Osteoblast (primary cell): ENCODE data around the gene MTHFD1L. TPM values are rescaled to one million over a fixed set of nuclear protein-coding genes. Genes with fewer than 3 reads are reported as not detected.

ENCODE experiments used
- DNase-seq: peaks from one replicate; pipeline ENCODE4 v3.0.0; 2011; ENCODE audit warnings: low spot score, mixed read lengths; ENCODE audit not compliant: insufficient read length; ENCODE audit errors: missing footprints
- H2AFZ ChIP-seq: 2 replicates; pipeline ENCODE4 v1.6.0; 2011; ENCODE audit warnings: mild to moderate bottlenecking, low read length
- H3K27ac ChIP-seq: 2 replicates; pipeline ENCODE4 v1.5.1; 2011; ENCODE audit warnings: mild to moderate bottlenecking, low read depth, low read length, moderate library complexity
- H3K27me3 ChIP-seq: 2 replicates; pipeline ENCODE4 v1.6.0; 2012; ENCODE audit warnings: mild to moderate bottlenecking, control low read depth, inconsistent platforms, low read length, moderate library complexity; ENCODE audit not compliant: insufficient read depth
- H3K36me3 ChIP-seq: 2 replicates; pipeline ENCODE4 v1.5.1; 2011; ENCODE audit warnings: mild to moderate bottlenecking, low read length, control low read depth, moderate library complexity; ENCODE audit not compliant: insufficient read depth
- H3K4me1 ChIP-seq: 2 replicates; pipeline ENCODE4 v1.5.1; 2011; ENCODE audit warnings: mild to moderate bottlenecking, low read length, control low read depth, moderate library complexity; ENCODE audit not compliant: insufficient read depth
- H3K4me2 ChIP-seq: 2 replicates; pipeline ENCODE4 v1.6.0; 2011; ENCODE audit warnings: mild to moderate bottlenecking, low read length; ENCODE audit not compliant: insufficient read depth
- H3K4me3 ChIP-seq: fragments of 200-600 bp; sonication (generic); 3 replicates; pipeline ENCODE4 v1.5.1; 2012; ENCODE audit warnings: mild to moderate bottlenecking, low read length, inconsistent platforms; ENCODE audit not compliant: insufficient read depth
- H3K79me2 ChIP-seq: 2 replicates; pipeline ENCODE4 v1.6.0; 2012; ENCODE audit warnings: mild to moderate bottlenecking, low read length, control low read depth, inconsistent platforms; ENCODE audit not compliant: insufficient read depth
- H3K9me3 ChIP-seq: 2 replicates; pipeline ENCODE4 v1.5.1; 2011; ENCODE audit warnings: low read depth, low read length, control low read depth
- H4K20me1 ChIP-seq: 2 replicates; pipeline ENCODE4 v1.6.0; 2012; ENCODE audit warnings: mild to moderate bottlenecking, low read length, control low read depth; ENCODE audit not compliant: insufficient read depth
- CTCF ChIP-seq: IDR thresholded peaks from 2 replicates; pipeline ENCODE4 v1.5.1; 2011; ENCODE audit warnings: mild to moderate bottlenecking, low read depth, low read length, moderate library complexity; ENCODE audit errors: extremely low read depth
- total RNA-seq: library from RNA; depleted of rRNA; stranded (reverse); fragments of >200 nt; gene quantifications from 2 replicates; pipeline ENCODE4 v1.2.3, GENCODE V29; 2012

The MTHFD1L gene
- total RNA-seq, 1 donor, result 56.8 TPM

- no peak overlapping the region for H3K4me3 ChIP-seq
- H3K27me3 ChIP-seq, result no peaks in the 10 kb centered on the region
- no peak for DNase-seq
- H3K36me3 ChIP-seq, result peaks cover 36% of the 10 kb centered on the region
- no peaks in the 10 kb centered on the region for H3K9me3 ChIP-seq
- H3K4me1 ChIP-seq, result peaks cover 55% of the 10 kb centered on the region
- H3K27ac ChIP-seq, result peak overlapping the region; percentile 88
- H3K4me2 ChIP-seq, result no peak overlapping the region
- no peak for TF ChIP-seq CTCF
- no peaks in the 10 kb centered on the region for H4K20me1 ChIP-seq
- H3K79me2 ChIP-seq, result peaks cover 2% of the 10 kb centered on the region
- no peak overlapping the region for H2AFZ ChIP-seq
Measured at GRCh38 chr6:150925976-150926375, 60.5 kb downstream of the MTHFD1L start.

GRCh38 chr6:150928882-150929281 lies 63.4 kb downstream of the MTHFD1L start:
- no peak overlapping the region for H3K4me3 ChIP-seq
- no peak overlapping the region for H2AFZ ChIP-seq
- H3K27me3 ChIP-seq, result no peaks in the 10 kb centered on the region
- peaks cover 32% of the 10 kb centered on the region for H3K36me3 ChIP-seq
- peaks cover 4% of the 10 kb centered on the region for H3K79me2 ChIP-seq
- no peak for DNase-seq
- peak overlapping the region; percentile 92 for H3K27ac ChIP-seq
- H3K4me2 ChIP-seq, result no peak overlapping the region
- peaks cover 61% of the 10 kb centered on the region for H3K4me1 ChIP-seq
- H3K9me3 ChIP-seq, result no peaks in the 10 kb centered on the region
- no peaks in the 10 kb centered on the region for H4K20me1 ChIP-seq
- peak; percentile 33 for TF ChIP-seq CTCF

- H3K79me2 ChIP-seq, result peaks cover 4% of the 10 kb centered on the region
- H3K4me3 ChIP-seq, result no peak overlapping the region
- peaks cover 34% of the 10 kb centered on the region for H3K36me3 ChIP-seq
- no peaks in the 10 kb centered on the region for H4K20me1 ChIP-seq
- no peaks in the 10 kb centered on the region for H3K9me3 ChIP-seq
- DNase-seq, result no peak
- TF ChIP-seq CTCF, result no peak
- no peaks in the 10 kb centered on the region for H3K27me3 ChIP-seq
- H3K4me1 ChIP-seq, result peaks cover 64% of the 10 kb centered on the region
- H3K27ac ChIP-seq, result peak overlapping the region; percentile 92
- no peak overlapping the region for H3K4me2 ChIP-seq
- H2AFZ ChIP-seq, result no peak overlapping the region
Measured at GRCh38 chr6:150929416-150929815, 63.9 kb downstream of the MTHFD1L start.

- no peak overlapping the region for H3K4me2 ChIP-seq
- H3K4me3 ChIP-seq, result no peak overlapping the region
- peaks cover 4% of the 10 kb centered on the region for H3K79me2 ChIP-seq
- H3K27ac ChIP-seq, result peak overlapping the region; percentile 92
- peaks cover 56% of the 10 kb centered on the region for H3K4me1 ChIP-seq
- H4K20me1 ChIP-seq, result no peaks in the 10 kb centered on the region
- no peak overlapping the region for H2AFZ ChIP-seq
- DNase-seq, result peak; percentile 88
- H3K9me3 ChIP-seq, result no peaks in the 10 kb centered on the region
- H3K27me3 ChIP-seq, result no peaks in the 10 kb centered on the region
- TF ChIP-seq CTCF, result no peak
- H3K36me3 ChIP-seq, result peaks cover 33% of the 10 kb centered on the region
Measured at GRCh38 chr6:150930841-150931240, 65.3 kb downstream of the MTHFD1L start.
